Kidney (tissue), 14 donors: ENCODE measurements around the gene SEC61A1. TPM values are rescaled to one million over a fixed set of nuclear protein-coding genes. Genes with fewer than 3 reads are reported as not detected.

Source experiments
- DNase-seq, 5 donors: peaks; one replicate each; pipeline ENCODE4 v3.0.0-alpha.2; 2013 to 2020
- FAIRE-seq: peaks from 2 replicates; lab custom pipeline; 2012; peaks lifted over from hg19 to GRCh38; lab: Jason Lieb, UNC
- H3K27ac ChIP-seq, 2 donors: one replicate each; pipeline ENCODE4 v1.7.0; 2013; ENCODE audit warnings: low read depth in 2 of 2, low read length in 2 of 2, inconsistent platforms in 1 of 2
- H3K27me3 ChIP-seq: one replicate; pipeline ENCODE4 v1.7.1; 2013; ENCODE audit warnings: low read length, inconsistent platforms; ENCODE audit not compliant: control insufficient read depth, insufficient read depth
- H3K36me3 ChIP-seq, 3 donors: one replicate each; pipeline versions ENCODE4 v1.7.0 to v1.7.1; 2013; ENCODE audit warnings: low read length in 3 of 3, control low read depth in 1 of 3, inconsistent platforms in 1 of 3; ENCODE audit not compliant: insufficient read depth in 3 of 3, control insufficient read depth in 2 of 3
- H3K4me1 ChIP-seq, 3 donors: one replicate each; pipeline versions ENCODE4 v1.7.0 to v1.7.1; 2013; ENCODE audit warnings: low read length in 3 of 3, inconsistent platforms in 1 of 3, low read depth in 1 of 3; ENCODE audit not compliant: control insufficient read depth in 2 of 3, insufficient read depth in 2 of 3
- H3K4me3 ChIP-seq, 3 donors: one replicate each; pipeline versions ENCODE4 v1.7.0 to v1.8.1; 2013; ENCODE audit warnings: low read length in 3 of 3, control low read depth in 1 of 3, inconsistent platforms in 1 of 3
- H3K9ac ChIP-seq, 3 donors: one replicate each; pipeline versions ENCODE4 v1.7.0 to v1.7.1; 2013; ENCODE audit warnings: low read length in 3 of 3, control low read depth in 1 of 3, inconsistent platforms in 1 of 3
- H3K9me3 ChIP-seq, 3 donors: one replicate each; pipeline versions ENCODE4 v1.7.0 to v1.7.1; 2013; ENCODE audit warnings: low read length in 3 of 3, control low read depth in 1 of 3, inconsistent platforms in 1 of 3; ENCODE audit not compliant: control insufficient read depth in 2 of 3, insufficient read depth in 1 of 3
- intact Hi-C: fragments of 100-400 bp; cut with DNase I; formaldehyde crosslinking; loops from one replicate; pipeline ENCODE4 v1.11.1; 2022
- polyA plus RNA-seq: library from polyadenylated mRNA; stranded (reverse); fragments of 350-450 nt; fragmentation: Illumina TruSeq; extraction: RNeasy Lipid Tissue Mini Kit (QIAGEN cat#74804); gene quantifications from one replicate; pipeline ENCODE4 v1.2.3, GENCODE V29; 2014; ENCODE audit warnings: low read depth, low replicate concordance; ENCODE audit not compliant: insufficient read depth
- total RNA-seq: library from RNA; stranded (reverse); fragmentation: NEBNext Ultra II Directional; extraction: Animal tissue kit (Norgen Biotek cat#: 25700); gene quantifications from one replicate; pipeline ENCODE4 v1.2.1, GENCODE V29; 2021
- TF ChIP-seq, protein P1 (sequence below): IDR thresholded peaks from 3 replicates; pipeline ENCODE4 v1.5.1; 2012; ENCODE audit warnings: mild to moderate bottlenecking, moderate library complexity, borderline replicate concordance; ENCODE audit not compliant: insufficient read depth; ENCODE audit errors: extremely low read depth
- donor health status: control.
- donor health status: control.
- donor health status: control.
- donor health status: control.
- donor health status: control.
- donor health status: DM: yes; HTN: yes; CAD: no.
- donor health status: Normal renal cell carcinoma (clear cell type).

The SEC61A1 gene
- total and polyA plus RNA-seq, 2 donors from 2014 or later = 119 to 177 TPM

DNA sequence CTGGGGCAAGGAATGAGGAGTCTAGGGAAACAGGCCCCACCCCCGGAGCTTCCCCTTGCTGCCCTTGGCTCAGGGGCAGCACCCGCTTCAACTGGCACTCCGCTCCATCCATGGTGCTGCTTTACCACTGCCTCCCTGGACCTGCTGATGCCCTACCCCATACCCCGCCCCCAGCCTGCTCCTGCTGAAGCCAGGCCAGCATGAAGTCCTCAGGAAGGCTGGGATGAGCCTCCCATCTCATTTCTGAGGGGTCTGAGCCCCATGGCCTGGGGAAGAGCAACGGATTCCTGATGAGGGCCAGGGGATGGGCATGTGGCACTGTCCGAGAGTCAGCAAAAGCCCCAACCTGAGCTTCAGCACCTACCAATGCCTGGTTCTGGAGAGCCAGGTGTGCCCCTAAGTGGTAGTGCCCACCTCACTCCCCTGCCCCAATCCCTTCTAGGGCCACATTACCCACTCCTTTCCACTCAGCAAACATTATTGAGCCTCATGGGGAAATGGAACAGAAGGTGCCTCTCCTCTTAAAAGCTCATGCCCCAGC, 21.0 kb downstream of the SEC61A1 start:
- no peaks in the 10 kb centered on the region for H3K9me3 ChIP-seq
- TF ChIP-seq, protein P1, sequence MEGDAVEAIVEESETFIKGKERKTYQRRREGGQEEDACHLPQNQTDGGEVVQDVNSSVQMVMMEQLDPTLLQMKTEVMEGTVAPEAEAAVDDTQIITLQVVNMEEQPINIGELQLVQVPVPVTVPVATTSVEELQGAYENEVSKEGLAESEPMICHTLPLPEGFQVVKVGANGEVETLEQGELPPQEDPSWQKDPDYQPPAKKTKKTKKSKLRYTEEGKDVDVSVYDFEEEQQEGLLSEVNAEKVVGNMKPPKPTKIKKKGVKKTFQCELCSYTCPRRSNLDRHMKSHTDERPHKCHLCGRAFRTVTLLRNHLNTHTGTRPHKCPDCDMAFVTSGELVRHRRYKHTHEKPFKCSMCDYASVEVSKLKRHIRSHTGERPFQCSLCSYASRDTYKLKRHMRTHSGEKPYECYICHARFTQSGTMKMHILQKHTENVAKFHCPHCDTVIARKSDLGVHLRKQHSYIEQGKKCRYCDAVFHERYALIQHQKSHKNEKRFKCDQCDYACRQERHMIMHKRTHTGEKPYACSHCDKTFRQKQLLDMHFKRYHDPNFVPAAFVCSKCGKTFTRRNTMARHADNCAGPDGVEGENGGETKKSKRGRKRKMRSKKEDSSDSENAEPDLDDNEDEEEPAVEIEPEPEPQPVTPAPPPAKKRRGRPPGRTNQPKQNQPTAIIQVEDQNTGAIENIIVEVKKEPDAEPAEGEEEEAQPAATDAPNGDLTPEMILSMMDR = no peak
- DNase-seq = no peak
- no peak overlapping the region for H3K4me3 ChIP-seq
- H3K27ac ChIP-seq = peak overlapping the region in 1 of 2 donors; percentile 44
- no peak for FAIRE-seq
- intact Hi-C loops = no loop called here
- no peak overlapping the region for H3K9ac ChIP-seq
- peaks cover 3 to 13% (median 10%) of the 10 kb centered on the region in 3 donors for H3K4me1 ChIP-seq
- H3K36me3 ChIP-seq = peaks cover 5 to 32% (median 16%) of the 10 kb centered on the region in 3 donors
- no peaks in the 10 kb centered on the region for H3K27me3 ChIP-seq

DNA sequence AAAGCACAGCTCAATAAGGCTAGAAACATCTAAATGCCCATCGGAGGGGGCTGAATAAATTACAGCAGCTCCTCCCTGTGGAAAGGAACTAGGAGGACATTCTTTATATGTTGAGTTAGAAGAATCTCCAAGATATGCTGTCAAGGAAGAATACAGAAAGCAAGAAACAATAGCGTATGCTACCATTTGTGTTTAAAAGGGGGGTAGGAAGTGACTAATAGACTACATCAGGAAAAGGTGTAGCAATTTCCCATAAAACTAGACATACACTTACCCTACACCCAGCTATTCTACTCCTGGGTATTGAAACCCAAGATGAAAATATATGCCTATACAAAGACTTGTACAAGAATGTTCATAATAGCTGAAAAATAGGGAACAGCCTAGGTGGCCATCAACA, 21.6 kb downstream of the SEC61A1 start:
- no peak for DNase-seq
- TF ChIP-seq, protein P1 = no peak
- Histone ChIP-seq H3K9me3 (no peaks in the 10 kb centered on the region), H3K27me3 (no peaks in the 10 kb centered on the region), H3K9ac (no peak overlapping the region), H3K27ac (peak overlapping the region in 1 of 2 donors; percentile 44), H3K4me1 (peaks cover 3 to 13% (median 10%) of the 10 kb centered on the region in 3 donors), H3K4me3 (no peak overlapping the region), H3K36me3 (peaks cover 0 to 26% (median 11%) of the 10 kb centered on the region in 3 donors)
- FAIRE-seq = no peak
- intact Hi-C loops = no loop called here

DNA sequence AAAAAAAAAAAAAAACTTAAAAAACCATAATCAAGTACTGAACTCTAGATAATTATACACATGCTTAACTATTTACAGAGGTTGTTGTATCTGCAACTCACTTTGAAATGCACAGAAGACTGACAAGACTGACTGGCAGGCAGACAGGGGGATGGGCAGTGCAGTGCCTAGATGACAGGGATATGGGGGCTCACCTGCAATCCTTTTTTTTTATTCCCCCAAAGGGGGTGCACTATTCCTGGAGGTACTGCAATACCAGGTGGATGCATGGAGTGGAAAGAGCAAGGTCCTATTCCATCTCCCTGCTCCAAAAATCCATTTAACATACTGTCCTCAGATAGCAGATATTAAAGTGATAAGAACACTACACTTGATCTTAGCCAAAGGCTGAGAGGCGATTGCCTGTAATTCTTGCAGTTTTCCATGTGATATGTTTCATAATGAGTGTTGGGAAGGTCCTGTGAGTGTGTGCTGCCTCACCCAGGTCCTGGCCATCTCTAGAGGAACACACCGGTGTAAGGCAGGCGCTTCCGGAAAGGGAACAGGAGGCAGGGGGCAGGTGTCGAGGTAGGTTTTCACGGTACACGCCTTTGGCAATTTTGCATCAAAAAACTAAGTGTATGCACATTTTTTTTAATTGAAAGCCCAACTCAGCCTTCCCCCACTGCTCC, 22.7 kb downstream of the SEC61A1 start:
- Histone ChIP-seq H3K4me3 (peak overlapping the region in 1 of 3 donors; percentile 63), H3K36me3 (peaks cover 0 to 14% (median 8%) of the 10 kb centered on the region in 3 donors), H3K4me1 (peaks cover 3 to 13% (median 10%) of the 10 kb centered on the region in 3 donors), H3K27ac (no peak overlapping the region), H3K9ac (peak overlapping the region in 1 of 3 donors; percentile 56), H3K27me3 (no peaks in the 10 kb centered on the region), H3K9me3 (no peaks in the 10 kb centered on the region)
- DNase-seq = no peak
- TF ChIP-seq, protein P1 = no peak
- intact Hi-C loops = no loop called here
- no peak for FAIRE-seq
